H54 (cell line): Measurements from ENCODE around the gene TRAF3IP1.
"Not testable (repeated sequence)": the region's sequence is repeated elsewhere in the genome, so short reads cannot be mapped to it uniquely, and the experiment has no call there.

Experiments used
- DNase-seq: peaks from one replicate; pipeline ENCODE4 v3.0.0; 2011; ENCODE audit warnings: low spot score, mixed read lengths; ENCODE audit not compliant: insufficient read length
- FAIRE-seq: peaks from 3 replicates; lab custom pipeline; 2011; peaks lifted over from hg19 to GRCh38; lab: Jason Lieb, UNC
- POLR2A ChIP-seq: IDR thresholded peaks from 2 replicates; pipeline ENCODE4 v1.6.1; 2011; ENCODE audit warnings: low read depth, mild to moderate bottlenecking, low read length

The TRAF3IP1 gene

GRCh38 chr2:238441262-238442114 is 121.2 kb downstream of the TRAF3IP1 start:
- no peak for TF ChIP-seq POLR2A
- FAIRE-seq (no peak), DNase-seq (no peak)

GRCh38 chr2:238442257-238442656 is 121.9 kb downstream of the TRAF3IP1 start:
- not testable (repeated sequence) for FAIRE-seq, DNase-seq

- TF ChIP-seq POLR2A = no peak
- DNase-seq = no peak
- FAIRE-seq = no peak
Observed at GRCh38 chr2:238444242-238444641, 123.9 kb downstream of the TRAF3IP1 start.

- no peak for TF ChIP-seq POLR2A
- FAIRE-seq = no peak
- DNase-seq = no peak
Observed at GRCh38 chr2:238445409-238446190, 125.3 kb downstream of the TRAF3IP1 start.

- FAIRE-seq = no peak
- DNase-seq = no peak
- TF ChIP-seq POLR2A = no peak
Observed at GRCh38 chr2:238446371-238446770, 126.1 kb downstream of the TRAF3IP1 start.

GRCh38 chr2:238448031-238448955 is 128.0 kb downstream of the TRAF3IP1 start:
- FAIRE-seq (no peak), DNase-seq (no peak)
- TF ChIP-seq POLR2A = no peak

- no peak for TF ChIP-seq POLR2A
- DNase-seq (no peak), FAIRE-seq (no peak)
Observed at GRCh38 chr2:238449241-238449640, 128.9 kb downstream of the TRAF3IP1 start.

- FAIRE-seq = no peak
- no peak for DNase-seq
- TF ChIP-seq POLR2A = no peak
Observed at GRCh38 chr2:238449909-238450417, 129.6 kb downstream of the TRAF3IP1 start.

- DNase-seq = no peak
- FAIRE-seq = no peak
- no peak for TF ChIP-seq POLR2A
Observed at GRCh38 chr2:238450440-238450861, 130.1 kb downstream of the TRAF3IP1 start.
